Measurements from ENCODE around the gene MUC6.

The MUC6 gene

GRCh38 chr11:1073261-1073724 is 36.8 kb upstream of the MUC6 start:
- DNase-seq (ENCODE audit: low spot score), result no peak

- no peak for DNase-seq (ENCODE audit: low spot score)
Measured at GRCh38 chr11:1072821-1073231, 36.3 kb upstream of the MUC6 start.

- DNase-seq (ENCODE audit: low spot score), result no peak
Measured at GRCh38 chr11:1072116-1072820, 35.8 kb upstream of the MUC6 start.

GRCh38 chr11:1071571-1072115 is 35.1 kb upstream of the MUC6 start:
- no peak for DNase-seq (ENCODE audit: low spot score)

GRCh38 chr11:1070594-1071462 is 34.3 kb upstream of the MUC6 start:
- DNase-seq (ENCODE audit: low spot score), result no peak

GRCh38 chr11:1069740-1070139 is 33.2 kb upstream of the MUC6 start:
- DNase-seq (ENCODE audit: low spot score), result no peak

GRCh38 chr11:1067812-1068496 is 31.4 kb upstream of the MUC6 start:
- DNase-seq (ENCODE audit: low spot score), result no peak

GRCh38 chr11:1064167-1064566 is 27.6 kb upstream of the MUC6 start:
- no peak for DNase-seq (ENCODE audit: low spot score)

- DNase-seq (ENCODE audit: low spot score), result no peak
Measured at GRCh38 chr11:1062075-1062820, 25.7 kb upstream of the MUC6 start.

GRCh38 chr11:1060852-1061616 is 24.5 kb upstream of the MUC6 start:
- DNase-seq (ENCODE audit: low spot score), result no peak

GRCh38 chr11:1060410-1060809 is 23.9 kb upstream of the MUC6 start:
- DNase-seq (ENCODE audit: low spot score), result no peak

- DNase-seq (ENCODE audit: low spot score), result no peak
Measured at GRCh38 chr11:1059759-1060158, 23.2 kb upstream of the MUC6 start.

GRCh38 chr11:1057806-1058205 is 21.3 kb upstream of the MUC6 start:
- no peak for DNase-seq (ENCODE audit: low spot score)

GRCh38 chr11:1055990-1056771 is 19.7 kb upstream of the MUC6 start:
- DNase-seq (ENCODE audit: low spot score), result no peak

GRCh38 chr11:1055109-1055703 is 18.7 kb upstream of the MUC6 start:
- no peak for DNase-seq (ENCODE audit: low spot score)

- DNase-seq (ENCODE audit: low spot score), result no peak
Measured at GRCh38 chr11:1054143-1055108, 17.9 kb upstream of the MUC6 start.

- no peak for DNase-seq (ENCODE audit: low spot score)
Measured at GRCh38 chr11:1053121-1053901, 16.8 kb upstream of the MUC6 start.
